ENCODE measurements around the gene TRIM33.
"Not testable (repeated sequence)": the region's sequence is repeated elsewhere in the genome, so short reads cannot be mapped to it uniquely, and the experiment has no call there.

Gene TRIM33

GRCh38 chr1:114387585-114387984, 123.4 kb downstream of the TRIM33 start:
- not testable (repeated sequence) for H3K79me1 ChIP-seq (ENCODE audit: low read length); H3K4me3 ChIP-seq (ENCODE audit: low read depth, low read length); H2BK120ac ChIP-seq (ENCODE audit: insufficient read depth, low read length, poor library complexity); H3K27me3 ChIP-seq (ENCODE audit: insufficient read depth, low read length); H4K91ac ChIP-seq (ENCODE audit: low read depth, low read length); H3K9ac ChIP-seq (ENCODE audit: low read length); H4K8ac ChIP-seq (ENCODE audit: low read depth, low read length); H2BK12ac ChIP-seq (ENCODE audit: low read length); H4K12ac ChIP-seq (ENCODE audit: low read depth, low read length); H3K27ac ChIP-seq (ENCODE audit: low read depth, low read length); H3K4me2 ChIP-seq (ENCODE audit: low read length); H3K18ac ChIP-seq (ENCODE audit: low read length); H3K4me1 ChIP-seq (ENCODE audit: control insufficient read depth in 1 of 2, insufficient read depth in 2 of 2, low read length in 2 of 2); H3K23ac ChIP-seq (ENCODE audit: low read length); H3K79me2 ChIP-seq (ENCODE audit: control insufficient read depth, insufficient read depth, low read length, poor library complexity); H2AFZ ChIP-seq (ENCODE audit: insufficient read depth, low read length, poor library complexity); H3K14ac ChIP-seq (ENCODE audit: low read length); H3K9me3 ChIP-seq (ENCODE audit: insufficient read depth, low read depth, low read length); H2AK5ac ChIP-seq (ENCODE audit: low read length); H3K36me3 ChIP-seq (ENCODE audit: control insufficient read depth in 1 of 2, insufficient read depth in 2 of 2, low read length in 2 of 2); H2BK5ac ChIP-seq (ENCODE audit: low read depth, low read length, poor library complexity); H3K4ac ChIP-seq (ENCODE audit: low read depth, low read length)
- WGBS (ENCODE audit: extremely low coverage, insufficient coverage, insufficient read length) = no CpG with 5 or more reads among the region's 6 CpGs
- DNase-seq = peak; percentile 13 to 60

- H4K91ac ChIP-seq (ENCODE audit: low read depth, low read length) = no peak overlapping the region
- H3K36me3 ChIP-seq (ENCODE audit: control insufficient read depth in 1 of 2, insufficient read depth in 2 of 2, low read length in 2 of 2) = no peaks in the 10 kb centered on the region
- no peak overlapping the region for H4K12ac ChIP-seq (ENCODE audit: low read depth, low read length)
- H3K27ac ChIP-seq (ENCODE audit: low read depth, low read length) = no peak overlapping the region
- H3K9me3 ChIP-seq (ENCODE audit: insufficient read depth, low read depth, low read length) = no peaks in the 10 kb centered on the region
- H2BK12ac ChIP-seq (ENCODE audit: low read length) = no peak overlapping the region
- H2BK120ac ChIP-seq (ENCODE audit: insufficient read depth, low read length, poor library complexity) = no peak overlapping the region
- no peak overlapping the region for H3K4ac ChIP-seq (ENCODE audit: low read depth, low read length)
- no peak overlapping the region for H2BK5ac ChIP-seq (ENCODE audit: low read depth, low read length, poor library complexity)
- H3K18ac ChIP-seq (ENCODE audit: low read length) = no peak overlapping the region
- no peak overlapping the region for H4K8ac ChIP-seq (ENCODE audit: low read depth, low read length)
- no peak overlapping the region for H3K4me2 ChIP-seq (ENCODE audit: low read length)
- no peak overlapping the region for H3K23ac ChIP-seq (ENCODE audit: low read length)
- no peaks in the 10 kb centered on the region for H3K79me1 ChIP-seq (ENCODE audit: low read length)
- no peak overlapping the region for H2AK5ac ChIP-seq (ENCODE audit: low read length)
- no CpG with 5 or more reads among the region's 1 CpG for WGBS (ENCODE audit: extremely low coverage, insufficient coverage, insufficient read length)
- no peaks in the 10 kb centered on the region for H3K27me3 ChIP-seq (ENCODE audit: insufficient read depth, low read length)
- H3K4me3 ChIP-seq (ENCODE audit: low read depth, low read length) = no peak overlapping the region
- H3K79me2 ChIP-seq (ENCODE audit: control insufficient read depth, insufficient read depth, low read length, poor library complexity) = no peaks in the 10 kb centered on the region
- DNase-seq = no peak
- H2AFZ ChIP-seq (ENCODE audit: insufficient read depth, low read length, poor library complexity) = no peak overlapping the region
- H3K14ac ChIP-seq (ENCODE audit: low read length) = no peak overlapping the region
- no peaks in the 10 kb centered on the region for H3K4me1 ChIP-seq (ENCODE audit: control insufficient read depth in 1 of 2, insufficient read depth in 2 of 2, low read length in 2 of 2)
- no peak overlapping the region for H3K9ac ChIP-seq (ENCODE audit: low read length)
Measured at GRCh38 chr1:114387010-114387360, 124.0 kb downstream of the TRIM33 start.

- no peak overlapping the region for H4K12ac ChIP-seq (ENCODE audit: low read depth, low read length)
- H3K27me3 ChIP-seq (ENCODE audit: insufficient read depth, low read length) = no peaks in the 10 kb centered on the region
- no peak overlapping the region for H3K9ac ChIP-seq (ENCODE audit: low read length)
- no peak overlapping the region for H4K91ac ChIP-seq (ENCODE audit: low read depth, low read length)
- H3K4me3 ChIP-seq (ENCODE audit: low read depth, low read length) = no peak overlapping the region
- H3K79me1 ChIP-seq (ENCODE audit: low read length) = no peaks in the 10 kb centered on the region
- H3K4me2 ChIP-seq (ENCODE audit: low read length) = no peak overlapping the region
- no peak overlapping the region for H2BK12ac ChIP-seq (ENCODE audit: low read length)
- H3K14ac ChIP-seq (ENCODE audit: low read length) = no peak overlapping the region
- no peaks in the 10 kb centered on the region for H3K36me3 ChIP-seq (ENCODE audit: control insufficient read depth in 1 of 2, insufficient read depth in 2 of 2, low read length in 2 of 2)
- no peaks in the 10 kb centered on the region for H3K9me3 ChIP-seq (ENCODE audit: insufficient read depth, low read depth, low read length)
- no peaks in the 10 kb centered on the region for H3K79me2 ChIP-seq (ENCODE audit: control insufficient read depth, insufficient read depth, low read length, poor library complexity)
- peak overlapping the region; percentile 15 for H3K23ac ChIP-seq (ENCODE audit: low read length)
- WGBS (ENCODE audit: extremely low coverage, insufficient coverage, insufficient read length) = no CpG with 5 or more reads among the region's 3 CpGs
- DNase-seq = peak; percentile 78 to 89
- no peak overlapping the region for H2AK5ac ChIP-seq (ENCODE audit: low read length)
- no peak overlapping the region for H4K8ac ChIP-seq (ENCODE audit: low read depth, low read length)
- H3K18ac ChIP-seq (ENCODE audit: low read length) = no peak overlapping the region
- no peak overlapping the region for H2AFZ ChIP-seq (ENCODE audit: insufficient read depth, low read length, poor library complexity)
- no peak overlapping the region for H2BK5ac ChIP-seq (ENCODE audit: low read depth, low read length, poor library complexity)
- H3K4ac ChIP-seq (ENCODE audit: low read depth, low read length) = no peak overlapping the region
- H3K27ac ChIP-seq (ENCODE audit: low read depth, low read length) = no peak overlapping the region
- H3K4me1 ChIP-seq (ENCODE audit: control insufficient read depth in 1 of 2, insufficient read depth in 2 of 2, low read length in 2 of 2) = no peaks in the 10 kb centered on the region
- no peak overlapping the region for H2BK120ac ChIP-seq (ENCODE audit: insufficient read depth, low read length, poor library complexity)
Measured at GRCh38 chr1:114386129-114387009, 124.6 kb downstream of the TRIM33 start.

- H2BK120ac ChIP-seq (ENCODE audit: insufficient read depth, low read length, poor library complexity) = no peak overlapping the region
- H3K4me2 ChIP-seq (ENCODE audit: low read length) = no peak overlapping the region
- no peak overlapping the region for H3K9ac ChIP-seq (ENCODE audit: low read length)
- H4K8ac ChIP-seq (ENCODE audit: low read depth, low read length) = no peak overlapping the region
- no peak overlapping the region for H3K14ac ChIP-seq (ENCODE audit: low read length)
- H2BK5ac ChIP-seq (ENCODE audit: low read depth, low read length, poor library complexity) = no peak overlapping the region
- no peaks in the 10 kb centered on the region for H3K36me3 ChIP-seq (ENCODE audit: control insufficient read depth in 1 of 2, insufficient read depth in 2 of 2, low read length in 2 of 2)
- H2BK12ac ChIP-seq (ENCODE audit: low read length) = no peak overlapping the region
- H3K23ac ChIP-seq (ENCODE audit: low read length) = no peak overlapping the region
- H4K12ac ChIP-seq (ENCODE audit: low read depth, low read length) = no peak overlapping the region
- no peaks in the 10 kb centered on the region for H3K27me3 ChIP-seq (ENCODE audit: insufficient read depth, low read length)
- DNase-seq = no peak
- H3K4ac ChIP-seq (ENCODE audit: low read depth, low read length) = no peak overlapping the region
- no peaks in the 10 kb centered on the region for H3K79me1 ChIP-seq (ENCODE audit: low read length)
- no peak overlapping the region for H3K4me3 ChIP-seq (ENCODE audit: low read depth, low read length)
- no peaks in the 10 kb centered on the region for H3K4me1 ChIP-seq (ENCODE audit: control insufficient read depth in 1 of 2, insufficient read depth in 2 of 2, low read length in 2 of 2)
- H3K9me3 ChIP-seq (ENCODE audit: insufficient read depth, low read depth, low read length) = no peaks in the 10 kb centered on the region
- no CpG with 5 or more reads among the region's 1 CpG for WGBS (ENCODE audit: extremely low coverage, insufficient coverage, insufficient read length)
- no peak overlapping the region for H3K27ac ChIP-seq (ENCODE audit: low read depth, low read length)
- no peak overlapping the region for H2AK5ac ChIP-seq (ENCODE audit: low read length)
- no peaks in the 10 kb centered on the region for H3K79me2 ChIP-seq (ENCODE audit: control insufficient read depth, insufficient read depth, low read length, poor library complexity)
- H4K91ac ChIP-seq (ENCODE audit: low read depth, low read length) = no peak overlapping the region
- H2AFZ ChIP-seq (ENCODE audit: insufficient read depth, low read length, poor library complexity) = no peak overlapping the region
- H3K18ac ChIP-seq (ENCODE audit: low read length) = no peak overlapping the region
Measured at GRCh38 chr1:114384922-114385321, 126.1 kb downstream of the TRIM33 start.
